Measurements from ENCODE around the gene CHMP1A.
"Not testable (repeated sequence)": the region's sequence is repeated elsewhere in the genome, so short reads cannot be mapped to it uniquely, and the experiment has no call there.

The CHMP1A gene

GRCh38 chr16:89693289-89693731, 35.8 kb upstream of the CHMP1A start:
- DNase-seq (ENCODE audit: low read depth in 2 of 2, low spot score in 1 of 2) = no peak

GRCh38 chr16:89691986-89692569, 34.6 kb upstream of the CHMP1A start:
- DNase-seq (ENCODE audit: low read depth in 2 of 2, low spot score in 1 of 2) = no peak

- no peak for DNase-seq (ENCODE audit: low read depth in 2 of 2, low spot score in 1 of 2)
Measured at GRCh38 chr16:89691231-89691985, 33.9 kb upstream of the CHMP1A start.

GRCh38 chr16:89690392-89690901, 32.9 kb upstream of the CHMP1A start:
- no peak for DNase-seq (ENCODE audit: low read depth in 2 of 2, low spot score in 1 of 2)

- DNase-seq (ENCODE audit: low read depth in 2 of 2, low spot score in 1 of 2) = not testable (repeated sequence)
Measured at GRCh38 chr16:89689621-89690020, 32.1 kb upstream of the CHMP1A start.

GRCh38 chr16:89689142-89689541, 31.6 kb upstream of the CHMP1A start:
- no peak for DNase-seq (ENCODE audit: low read depth in 2 of 2, low spot score in 1 of 2)

- DNase-seq (ENCODE audit: low read depth in 2 of 2, low spot score in 1 of 2) = no peak
Measured at GRCh38 chr16:89688395-89688794, 30.9 kb upstream of the CHMP1A start.

GRCh38 chr16:89687092-89687940, 29.8 kb upstream of the CHMP1A start:
- DNase-seq (ENCODE audit: low read depth in 2 of 2, low spot score in 1 of 2) = no peak

- DNase-seq (ENCODE audit: low read depth in 2 of 2, low spot score in 1 of 2) = peak; percentile 64 to 82
Measured at GRCh38 chr16:89686520-89687091, 29.1 kb upstream of the CHMP1A start, which contains the start of gene CDK10. TSS of gene CDK10 (plus strand) at chr16:89686689. CDS start at chr16:89686711, 22 bp downstream.

GRCh38 chr16:89685916-89686315, 28.4 kb upstream of the CHMP1A start:
- no peak for DNase-seq (ENCODE audit: low read depth in 2 of 2, low spot score in 1 of 2)

- no peak for DNase-seq (ENCODE audit: low read depth in 2 of 2, low spot score in 1 of 2)
Measured at GRCh38 chr16:89678258-89678657, 20.8 kb upstream of the CHMP1A start.

- DNase-seq (ENCODE audit: low read depth in 2 of 2, low spot score in 1 of 2) = no peak
Measured at GRCh38 chr16:89672177-89672941, 14.9 kb upstream of the CHMP1A start.

- not testable (repeated sequence) for DNase-seq (ENCODE audit: low read depth in 2 of 2, low spot score in 1 of 2)
Measured at GRCh38 chr16:89671565-89671964, 14.1 kb upstream of the CHMP1A start.

GRCh38 chr16:89670496-89671431, 13.3 kb upstream of the CHMP1A start:
- DNase-seq (ENCODE audit: low read depth in 2 of 2, low spot score in 1 of 2) = no peak

- no peak for DNase-seq (ENCODE audit: low read depth in 2 of 2, low spot score in 1 of 2)
Measured at GRCh38 chr16:89669755-89670154, 12.2 kb upstream of the CHMP1A start.

- no peak for DNase-seq (ENCODE audit: low read depth in 2 of 2, low spot score in 1 of 2)
Measured at GRCh38 chr16:89668790-89669158, 11.3 kb upstream of the CHMP1A start.

- no peak for DNase-seq (ENCODE audit: low read depth in 2 of 2, low spot score in 1 of 2)
Measured at GRCh38 chr16:89667633-89668032, 10.1 kb upstream of the CHMP1A start.

- DNase-seq (ENCODE audit: low read depth in 2 of 2, low spot score in 1 of 2) = not testable (repeated sequence)
Measured at GRCh38 chr16:89667000-89667399, 9.5 kb upstream of the CHMP1A start.

GRCh38 chr16:89664238-89664637, 6.7 kb upstream of the CHMP1A start:
- not testable (repeated sequence) for DNase-seq (ENCODE audit: low read depth in 2 of 2, low spot score in 1 of 2)

Data from stimulated activated CD8-positive, alpha-beta memory T cell treated with anti-CD3 and anti-CD28 coated beads, Interleukin-4, amount 100 ng/mL, for 1 hour (primary cell).